NCI-H524 treated with DMSO at 0.1 percent for 48 hours (cell line): ENCODE measurements around the gene MZT2B.
"Not testable (repeated sequence)": the region's sequence is repeated elsewhere in the genome, so short reads cannot be mapped to it uniquely, and the experiment has no call there.

ENCODE experiments used
- DNase-seq: peaks from one replicate; lab custom pipeline; 2025; lab: John Stamatoyannopoulos, UW

Gene MZT2B

DNA sequence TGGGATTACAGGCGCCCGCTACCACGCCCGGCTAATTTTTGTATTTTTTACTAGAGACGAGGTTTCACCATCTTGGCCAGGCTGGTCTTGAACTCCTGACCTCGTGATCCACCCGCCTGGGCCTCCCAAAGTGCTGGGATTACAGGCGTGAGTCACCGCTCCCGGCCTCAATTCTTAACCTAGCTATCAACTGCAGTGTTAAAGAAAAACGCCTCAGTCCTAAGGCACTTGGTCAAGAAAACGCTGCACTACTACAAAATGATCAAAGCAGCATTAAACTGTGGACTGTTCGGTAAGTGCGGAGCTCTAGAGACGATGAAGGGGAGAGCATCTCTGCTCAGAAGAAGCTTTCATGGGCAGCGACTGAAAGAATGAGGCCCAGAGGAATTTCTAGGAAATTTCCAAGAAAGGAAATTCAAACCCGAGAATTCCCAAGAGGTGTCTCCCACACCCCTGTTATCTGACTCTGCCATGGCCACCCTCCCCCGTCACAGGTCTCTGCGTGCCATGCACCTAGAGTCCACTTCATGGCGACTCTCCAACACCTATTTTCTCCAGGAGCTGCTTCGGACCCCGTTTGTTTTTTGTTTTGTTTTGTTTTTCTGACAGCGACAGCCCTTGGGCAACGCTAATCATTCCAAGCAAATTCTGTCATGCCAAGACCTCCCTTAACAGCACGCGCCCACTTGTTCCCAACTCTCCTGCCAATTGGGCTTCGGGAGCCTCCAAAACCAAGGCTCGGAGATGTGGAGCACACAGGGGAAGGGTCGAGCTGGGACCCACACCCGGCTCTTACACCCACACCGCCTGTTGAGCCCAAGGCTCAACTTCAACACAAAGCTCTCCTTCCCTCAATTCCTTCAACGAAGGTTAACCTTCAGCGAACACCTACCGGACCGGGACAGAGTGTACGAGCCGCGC, 1.4 kb upstream of the MZT2B start:
- DNase-seq, result not testable (repeated sequence)

- DNase-seq, result peak; percentile 40
Measured at GRCh38 chr2:130181325-130181879, 660 bp upstream of the MZT2B start, which contains the start of gene SMPD4. TSS of gene SMPD4 (minus strand) at chr2:130181602. CDS start at chr2:130176592, 5,010 bp downstream.

- DNase-seq, result not testable (repeated sequence)
Measured at GRCh38 chr2:130182826-130183511, 907 bp downstream of the MZT2B start.

- DNase-seq, result no peak
Measured at GRCh38 chr2:130183512-130184373, 1.7 kb downstream of the MZT2B start.

- no peak for DNase-seq
Measured at GRCh38 chr2:130185436-130185835, 3.4 kb downstream of the MZT2B start.

DNA sequence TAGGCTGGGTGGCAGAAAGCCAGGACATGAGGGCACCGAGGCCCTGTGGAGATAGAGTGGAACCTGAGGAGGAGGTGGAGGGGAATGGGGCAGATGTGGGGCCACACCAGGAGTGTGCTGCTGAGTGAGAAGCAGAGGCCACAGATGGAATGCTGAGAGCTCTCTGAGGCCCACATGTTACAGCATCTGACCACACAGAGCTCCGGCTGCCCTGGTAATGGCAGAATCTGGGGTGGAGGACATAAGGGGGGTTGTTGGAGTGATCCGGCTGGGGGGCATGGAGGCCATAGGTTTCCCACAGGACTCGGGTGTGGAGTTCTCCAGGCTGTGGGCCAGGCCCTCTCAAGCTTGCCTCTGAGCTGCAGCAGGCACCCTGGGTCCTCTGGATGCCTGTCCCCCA, 3.8 kb downstream of the MZT2B start:
- DNase-seq, result no peak

DNA sequence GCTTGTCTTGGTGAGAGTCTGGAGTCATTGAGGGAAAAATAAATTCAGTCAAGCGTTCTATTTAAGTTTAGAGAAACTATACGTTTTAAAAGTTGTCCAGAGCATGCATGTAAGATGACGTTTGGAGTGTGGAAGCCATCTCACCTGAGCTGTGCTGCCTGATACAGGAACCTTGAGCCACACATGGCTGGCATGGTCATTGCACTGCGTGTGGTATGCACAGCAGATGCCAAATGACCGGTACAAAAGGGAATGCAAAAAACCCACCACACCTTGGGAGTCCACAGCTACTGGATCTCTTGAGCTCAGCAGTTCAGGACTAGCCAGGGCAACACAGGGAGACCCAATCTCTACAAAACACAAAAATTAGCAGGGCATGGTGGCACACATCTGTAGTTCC, 4.3 kb downstream of the MZT2B start:
- no peak for DNase-seq

- DNase-seq, result no peak
Measured at GRCh38 chr2:130187268-130187667, 5.2 kb downstream of the MZT2B start.

DNA sequence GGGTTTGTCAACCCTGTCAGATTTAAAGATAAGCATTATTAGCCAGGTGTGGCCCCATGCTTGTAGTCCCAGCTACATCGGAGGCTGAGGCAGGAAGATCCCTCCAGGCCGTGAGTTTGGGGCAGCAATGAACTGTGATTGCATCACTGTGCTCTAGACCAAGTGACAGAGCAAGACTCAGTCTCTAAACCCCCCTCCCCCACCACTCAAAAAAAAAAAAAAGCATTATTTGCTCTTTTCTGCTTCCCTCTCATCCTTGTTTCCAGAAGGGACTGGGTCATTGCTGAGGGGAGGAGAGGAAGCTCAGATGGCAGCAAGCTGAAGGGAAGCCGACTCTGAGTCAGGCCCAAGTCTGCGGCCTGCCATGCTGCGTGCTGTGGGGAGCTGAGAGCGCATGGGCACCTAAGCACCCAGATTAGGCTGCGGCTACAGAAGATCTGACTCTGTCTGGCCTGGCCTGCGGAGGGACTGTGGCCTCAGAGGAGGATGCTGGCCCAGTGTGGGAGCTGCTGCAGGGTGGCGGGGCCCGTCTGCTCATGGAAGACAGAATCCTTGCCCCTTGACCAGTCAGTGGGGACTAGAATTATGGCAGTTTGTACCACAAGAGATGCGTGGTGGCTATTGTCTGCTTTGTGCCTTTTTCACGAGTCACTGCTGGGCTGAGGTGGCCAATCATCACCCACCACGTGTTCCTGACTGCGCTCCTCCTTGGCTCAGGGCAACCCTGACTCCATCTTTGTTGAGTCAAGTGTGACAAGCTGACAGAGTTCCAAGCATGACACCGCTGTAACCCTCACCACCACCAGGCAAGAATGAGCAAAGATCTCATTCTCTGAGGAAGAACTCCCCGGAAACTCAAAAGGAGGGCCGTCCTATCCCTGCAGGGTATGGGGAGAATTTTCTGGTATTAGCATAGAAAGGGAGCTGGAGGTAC, 6.1 kb downstream of the MZT2B start:
- not testable (repeated sequence) for DNase-seq

DNA sequence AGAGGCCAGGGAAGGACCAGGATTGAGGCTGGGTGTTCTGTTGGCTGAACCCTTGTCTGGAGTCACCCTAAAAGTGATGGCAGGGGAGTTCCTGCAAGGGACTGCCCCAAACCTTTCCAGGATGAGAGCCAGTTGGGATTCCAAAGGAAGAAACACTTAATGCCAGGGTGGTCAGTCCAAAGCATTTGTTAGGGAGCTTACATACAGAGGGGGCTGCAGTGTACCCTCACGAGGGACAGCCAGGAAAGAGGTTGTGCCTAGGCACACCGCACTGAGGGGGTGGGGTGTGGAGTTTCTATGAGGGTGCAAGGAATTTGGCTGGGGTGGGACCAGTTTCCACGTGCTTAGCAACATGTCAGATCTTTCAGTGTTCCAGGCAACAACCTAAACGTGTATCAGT, 6.9 kb downstream of the MZT2B start:
- not testable (repeated sequence) for DNase-seq

DNA sequence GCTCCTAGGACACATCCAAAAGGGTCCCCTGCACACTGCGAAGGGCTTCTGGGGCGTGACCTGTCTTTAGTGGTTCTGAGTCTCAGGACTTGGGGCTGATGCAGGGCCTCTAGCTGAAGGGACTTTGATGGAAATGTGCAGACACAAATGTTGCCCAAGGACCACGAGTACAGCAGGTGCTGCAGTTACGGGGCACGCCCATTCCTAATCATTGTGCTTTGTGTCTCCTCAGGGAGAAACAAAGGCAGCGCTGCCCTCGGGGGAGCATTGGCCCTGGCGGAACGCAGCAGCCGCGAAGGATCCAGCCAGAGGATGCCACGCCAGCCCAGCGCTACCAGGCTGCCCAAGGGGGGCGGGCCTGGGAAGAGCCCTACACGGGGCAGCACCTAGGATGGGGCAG, 8.2 kb downstream of the MZT2B start:
- no peak for DNase-seq

DNA sequence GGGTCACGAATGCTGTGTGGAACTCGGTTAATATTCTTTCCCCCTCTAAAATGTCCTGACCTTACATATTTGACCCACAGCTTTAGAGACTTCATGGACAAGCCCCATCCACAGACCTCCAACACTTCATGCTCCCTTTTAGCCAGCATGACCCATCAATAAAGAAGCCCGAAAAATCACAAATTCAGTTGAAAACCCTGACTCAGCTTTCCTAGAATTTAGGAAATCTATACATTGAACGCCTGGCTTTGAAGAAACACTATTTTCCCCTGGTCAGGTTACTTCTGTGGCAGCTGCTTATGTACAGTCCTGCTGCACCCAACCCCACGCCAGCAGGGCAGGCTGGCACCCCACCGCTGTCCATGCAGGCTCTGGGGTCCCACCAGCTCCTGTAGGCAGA, 9.3 kb downstream of the MZT2B start:
- not testable (repeated sequence) for DNase-seq

- DNase-seq, result not testable (repeated sequence)
Measured at GRCh38 chr2:130192451-130192850, 10.4 kb downstream of the MZT2B start.

DNA sequence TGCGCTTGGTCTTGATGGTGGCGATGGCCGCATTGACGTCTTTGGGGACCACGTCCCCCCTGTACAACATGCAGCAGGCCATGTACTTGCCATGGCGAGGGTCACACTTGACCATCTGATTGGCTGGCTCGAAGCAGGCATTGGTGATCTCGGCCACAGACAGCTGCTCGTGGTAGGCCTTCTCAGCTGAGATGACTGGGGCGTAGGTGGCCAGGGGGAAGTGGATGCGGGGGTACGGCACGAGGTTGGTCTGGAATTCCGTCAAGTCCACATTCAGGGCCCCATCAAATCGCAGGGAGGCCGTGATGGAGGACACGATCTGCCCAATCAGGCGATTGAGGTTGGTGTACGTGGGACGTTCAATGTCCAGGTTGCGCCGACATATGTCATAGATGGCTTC, 11.8 kb downstream of the MZT2B start:
- not testable (repeated sequence) for DNase-seq

- DNase-seq, result not testable (repeated sequence)
Measured at GRCh38 chr2:130195089-130195635, 13.1 kb downstream of the MZT2B start.

DNA sequence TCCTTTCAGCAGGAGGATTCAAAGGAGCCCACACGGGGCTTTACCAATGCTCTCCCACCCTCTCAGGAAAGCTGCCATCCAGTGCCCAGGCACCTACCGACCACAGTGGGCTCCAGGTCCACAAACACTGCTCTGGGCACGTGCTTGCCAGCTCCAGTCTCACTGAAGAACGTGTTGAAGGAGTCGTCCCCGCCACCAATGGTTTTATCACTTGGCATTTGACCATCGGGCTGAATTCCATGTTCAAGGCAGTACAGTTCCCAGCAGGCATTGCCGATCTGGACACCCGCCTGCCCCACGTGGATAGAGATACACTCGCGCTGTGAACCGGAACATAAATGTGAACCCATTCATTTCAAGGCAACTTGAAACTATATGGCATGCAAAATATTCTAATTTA, 14.0 kb downstream of the MZT2B start:
- not testable (repeated sequence) for DNase-seq

GRCh38 chr2:130198343-130198742, 16.3 kb downstream of the MZT2B start, which contains the start of gene TUBA3E:
TSS of gene TUBA3E (minus strand) at chr2:130198439. CDS start at chr2:130198360, 79 bp downstream.
- DNase-seq, result no peak

- DNase-seq, result not testable (repeated sequence)
Measured at GRCh38 chr2:130202518-130202917, 20.5 kb downstream of the MZT2B start.

GRCh38 chr2:130203150-130203549, 21.1 kb downstream of the MZT2B start:
- DNase-seq, result not testable (repeated sequence)

- DNase-seq, result not testable (repeated sequence)
Measured at GRCh38 chr2:130207051-130207450, 25.0 kb downstream of the MZT2B start.
